ENCODE data around the gene C5orf15. TPM values are rescaled to one million over a fixed set of nuclear protein-coding genes. Genes with fewer than 3 reads are reported as not detected.
"Not testable (repeated sequence)": the region's sequence is repeated elsewhere in the genome, so short reads cannot be mapped to it uniquely, and the experiment has no call there.

Gene C5orf15
- total RNA-seq, 1 donor from 2014 or later = 120 TPM

DNA sequence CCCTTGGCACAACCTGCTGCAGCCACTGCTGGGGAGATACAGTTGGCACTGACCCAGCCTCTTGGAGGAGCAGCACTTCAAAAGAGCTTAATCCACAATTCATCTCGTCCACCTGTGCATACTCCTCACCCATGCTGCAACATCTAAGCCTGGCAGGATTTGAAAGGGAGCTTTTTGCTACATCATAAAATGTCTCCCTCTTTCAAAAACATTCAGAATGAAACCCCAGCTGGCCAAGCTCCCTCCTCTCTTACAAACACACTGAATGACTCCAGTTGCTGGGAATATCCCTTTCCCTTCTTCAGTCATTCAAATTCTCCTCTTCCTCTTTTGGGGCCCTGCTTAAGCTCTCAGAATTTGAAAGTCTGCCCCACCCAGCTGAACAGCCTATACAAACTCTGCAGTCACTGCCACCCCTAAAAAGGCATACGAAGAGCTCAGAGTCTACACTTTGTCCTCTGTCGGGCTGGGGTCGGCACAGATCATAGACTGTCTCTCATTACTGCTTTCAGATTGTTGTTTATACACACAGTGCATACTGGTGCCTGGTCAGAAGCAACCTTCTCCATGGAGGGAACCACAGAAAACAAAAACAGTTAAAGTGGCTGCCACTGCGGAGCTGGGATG, 8.8 kb upstream of the C5orf15 start:
- peaks cover 2% of the 10 kb centered on the region for H3K27me3 Mint-ChIP-seq (ENCODE audit: insufficient read depth, low read depth)
- Histone ChIP-seq H3K4me1 (no peaks in the 10 kb centered on the region), H3K4me2 (no peak overlapping the region)

DNA sequence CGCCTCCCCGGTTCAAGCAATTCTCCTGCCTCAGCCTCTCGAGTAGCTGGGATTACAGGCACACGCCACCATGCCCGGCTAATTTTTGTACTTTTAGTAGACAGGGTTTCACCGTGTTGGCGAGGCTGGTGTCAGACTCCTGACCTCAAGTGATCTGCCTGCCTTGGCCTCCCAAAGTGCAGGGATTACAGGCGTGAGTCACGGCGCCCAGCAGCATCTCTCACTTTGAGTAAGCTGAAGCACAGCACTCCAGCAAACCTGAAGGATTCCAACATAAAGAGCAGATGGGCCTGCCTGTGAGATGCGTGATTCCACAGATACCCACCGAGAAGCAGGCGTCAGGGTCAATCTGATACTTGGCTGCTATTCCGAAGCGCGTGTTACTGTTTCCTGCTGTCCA, 7.1 kb upstream of the C5orf15 start:
- not testable (repeated sequence) for H3K9ac ChIP-seq; H3F3A ChIP-seq (ENCODE audit: low read depth); H2AFZ ChIP-seq (replicated peaks); H3K27me3 Mint-ChIP-seq (ENCODE audit: insufficient read depth, low read depth); H4K20me1 ChIP-seq (ENCODE audit: low read depth); H3K4me1 ChIP-seq; H3K4me1 Mint-ChIP-seq; H3K4me3 Mint-ChIP-seq; H3K4me2 ChIP-seq; H3K27ac Mint-ChIP-seq; H3K4me3 ChIP-seq; H3K9me3 ChIP-seq (ENCODE audit: low read depth); DNase-seq (ENCODE audit: low spot score); H3K27ac ChIP-seq; H3K79me2 ChIP-seq (ENCODE audit: low read depth); H3K9me3 Mint-ChIP-seq; H3K36me3 ChIP-seq; H3K27me3 ChIP-seq
- H3K36me3 Mint-ChIP-seq = peaks cover 16% of the 10 kb centered on the region

More for the DNA sequence above, 8.8 kb upstream of the C5orf15 start:
- TF ChIP-seq, protein P1, sequence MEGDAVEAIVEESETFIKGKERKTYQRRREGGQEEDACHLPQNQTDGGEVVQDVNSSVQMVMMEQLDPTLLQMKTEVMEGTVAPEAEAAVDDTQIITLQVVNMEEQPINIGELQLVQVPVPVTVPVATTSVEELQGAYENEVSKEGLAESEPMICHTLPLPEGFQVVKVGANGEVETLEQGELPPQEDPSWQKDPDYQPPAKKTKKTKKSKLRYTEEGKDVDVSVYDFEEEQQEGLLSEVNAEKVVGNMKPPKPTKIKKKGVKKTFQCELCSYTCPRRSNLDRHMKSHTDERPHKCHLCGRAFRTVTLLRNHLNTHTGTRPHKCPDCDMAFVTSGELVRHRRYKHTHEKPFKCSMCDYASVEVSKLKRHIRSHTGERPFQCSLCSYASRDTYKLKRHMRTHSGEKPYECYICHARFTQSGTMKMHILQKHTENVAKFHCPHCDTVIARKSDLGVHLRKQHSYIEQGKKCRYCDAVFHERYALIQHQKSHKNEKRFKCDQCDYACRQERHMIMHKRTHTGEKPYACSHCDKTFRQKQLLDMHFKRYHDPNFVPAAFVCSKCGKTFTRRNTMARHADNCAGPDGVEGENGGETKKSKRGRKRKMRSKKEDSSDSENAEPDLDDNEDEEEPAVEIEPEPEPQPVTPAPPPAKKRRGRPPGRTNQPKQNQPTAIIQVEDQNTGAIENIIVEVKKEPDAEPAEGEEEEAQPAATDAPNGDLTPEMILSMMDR (IDR thresholded peaks at IDR 0.05) = no peak
- TF ChIP-seq EZH2 (IDR thresholded peaks at IDR 0.05) (no peak), EZH2phosphoT487 (IDR thresholded peaks at IDR 0.05) (no peak)
- peaks cover 16% of the 10 kb centered on the region for H3K36me3 Mint-ChIP-seq
- peaks cover 4% of the 10 kb centered on the region for H4K20me1 ChIP-seq (ENCODE audit: low read depth)
- no peak overlapping the region for H3K4me3 Mint-ChIP-seq
- H3K4me1 Mint-ChIP-seq = no peaks in the 10 kb centered on the region
- H3K27ac Mint-ChIP-seq = no peak overlapping the region
- H3K79me2 ChIP-seq (ENCODE audit: low read depth) = no peaks in the 10 kb centered on the region
- no peaks in the 10 kb centered on the region for H3K9me3 ChIP-seq (ENCODE audit: low read depth)
- H3F3A ChIP-seq (ENCODE audit: low read depth) = peaks cover 3% of the 10 kb centered on the region
- DNase-seq (ENCODE audit: low spot score) = no peak
- H3K9me3 Mint-ChIP-seq = no peaks in the 10 kb centered on the region
- no peak overlapping the region for H3K27ac ChIP-seq
- peaks cover 6% of the 10 kb centered on the region for H3K36me3 ChIP-seq
- H3K27me3 ChIP-seq = no peaks in the 10 kb centered on the region
- no peak overlapping the region for H3K9ac ChIP-seq
- H2AFZ ChIP-seq (replicated peaks) = no peak overlapping the region
- H3K4me3 ChIP-seq = no peak overlapping the region

DNA sequence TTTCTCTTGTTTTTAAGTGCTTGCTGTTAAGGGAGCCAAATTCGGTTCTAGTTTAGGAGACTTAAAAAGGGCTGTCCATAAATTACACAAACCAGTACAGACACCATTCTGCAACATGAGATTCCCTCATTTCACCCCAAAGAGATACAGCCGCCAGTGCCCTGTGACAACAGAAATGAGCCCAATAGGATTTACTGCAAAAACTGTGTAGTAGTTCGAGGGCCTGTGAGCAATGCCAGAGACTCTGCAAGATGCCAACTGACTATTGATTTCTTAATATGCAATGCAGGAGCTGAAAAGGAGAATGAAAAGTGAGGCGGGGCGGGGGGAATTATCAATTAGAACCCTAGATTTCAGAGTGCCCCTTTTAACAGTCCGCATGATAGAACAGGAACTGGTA, 5.7 kb upstream of the C5orf15 start:
- H3K79me2 ChIP-seq (ENCODE audit: low read depth) = no peaks in the 10 kb centered on the region
- no peak overlapping the region for H3K4me3 Mint-ChIP-seq
- H3K4me1 Mint-ChIP-seq = peaks cover 7% of the 10 kb centered on the region
- no peak overlapping the region for H3K4me2 ChIP-seq
- H3K9me3 ChIP-seq (ENCODE audit: low read depth) = no peaks in the 10 kb centered on the region
- H3K27ac ChIP-seq = no peak overlapping the region
- H3K4me3 ChIP-seq = no peak overlapping the region
- H3K36me3 Mint-ChIP-seq = peaks cover 16% of the 10 kb centered on the region
- no peak overlapping the region for H3K27ac Mint-ChIP-seq
- DNase-seq (ENCODE audit: low spot score) = no peak
- H3K4me1 ChIP-seq = no peaks in the 10 kb centered on the region
- no peaks in the 10 kb centered on the region for H3K27me3 ChIP-seq
- peaks cover 4% of the 10 kb centered on the region for H3K27me3 Mint-ChIP-seq (ENCODE audit: insufficient read depth, low read depth)
- TF ChIP-seq EZH2phosphoT487 (IDR thresholded peaks at IDR 0.05) = no peak
- TF ChIP-seq, protein P1 (IDR thresholded peaks at IDR 0.05) = no peak
- no peak for TF ChIP-seq EZH2 (IDR thresholded peaks at IDR 0.05)
- no peaks in the 10 kb centered on the region for H3K36me3 ChIP-seq
- H3K9ac ChIP-seq = no peak overlapping the region
- peaks cover 15% of the 10 kb centered on the region for H3F3A ChIP-seq (ENCODE audit: low read depth)
- H2AFZ ChIP-seq (replicated peaks) = no peak overlapping the region
- no peaks in the 10 kb centered on the region for H3K9me3 Mint-ChIP-seq
- no peaks in the 10 kb centered on the region for H4K20me1 ChIP-seq (ENCODE audit: low read depth)

DNA sequence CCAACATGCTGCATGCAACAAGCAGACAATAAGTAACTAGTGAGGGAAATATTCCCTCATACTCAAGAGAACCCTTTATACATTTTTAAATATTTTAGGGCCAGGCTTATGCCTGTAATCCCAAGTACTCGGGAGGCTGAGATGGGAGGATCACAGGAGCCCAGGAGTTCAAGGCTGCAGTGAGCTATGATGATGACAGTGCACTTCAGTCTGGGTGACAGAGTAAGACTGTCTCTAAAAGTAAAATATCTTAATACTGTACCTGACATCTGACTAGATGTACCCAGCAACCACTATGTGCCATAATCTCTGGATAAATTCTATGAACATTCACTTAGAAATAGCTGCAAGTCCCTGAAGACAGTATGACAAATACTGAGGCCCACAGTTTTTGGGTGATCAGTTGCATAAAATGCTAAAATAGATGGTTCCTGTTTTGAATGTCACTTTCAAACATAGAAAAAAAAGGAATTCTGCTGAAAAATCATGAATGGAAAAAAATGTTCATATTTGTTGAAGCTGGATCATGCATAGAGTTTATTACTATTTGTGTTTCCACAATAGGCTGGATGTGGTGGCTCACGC, 2.0 kb upstream of the C5orf15 start:
- Histone ChIP-seq H3K4me3 (no peak overlapping the region), H3F3A (ENCODE audit: low read depth) (peaks cover 15% of the 10 kb centered on the region), H3K9ac (no peak overlapping the region), H2AFZ (replicated peaks) (no peak overlapping the region), H3K4me2 (no peak overlapping the region), H3K36me3 (no peaks in the 10 kb centered on the region), H3K9me3 (ENCODE audit: low read depth) (no peaks in the 10 kb centered on the region), H3K27me3 (no peaks in the 10 kb centered on the region), H4K20me1 (ENCODE audit: low read depth) (no peaks in the 10 kb centered on the region), H3K4me1 (peaks cover 10% of the 10 kb centered on the region), H3K79me2 (ENCODE audit: low read depth) (peaks cover 30% of the 10 kb centered on the region), H3K27ac (no peak overlapping the region)
- H3K27me3 Mint-ChIP-seq (ENCODE audit: insufficient read depth, low read depth) = peaks cover 7% of the 10 kb centered on the region
- no peak overlapping the region for H3K27ac Mint-ChIP-seq
- H3K4me3 Mint-ChIP-seq = no peak overlapping the region
- H3K9me3 Mint-ChIP-seq = no peaks in the 10 kb centered on the region
- no peak for TF ChIP-seq EZH2phosphoT487 (IDR thresholded peaks at IDR 0.05)
- no peak for TF ChIP-seq EZH2 (IDR thresholded peaks at IDR 0.05)
- TF ChIP-seq, protein P1 (IDR thresholded peaks at IDR 0.05) = no peak
- no peak for DNase-seq (ENCODE audit: low spot score)
- peaks cover 23% of the 10 kb centered on the region for H3K4me1 Mint-ChIP-seq
- H3K36me3 Mint-ChIP-seq = peaks cover 13% of the 10 kb centered on the region
